ENCODE results near the gene SLC12A7.
"Not testable (repeated sequence)": the region's sequence is repeated elsewhere in the genome, so short reads cannot be mapped to it uniquely, and the experiment has no call there.

Gene SLC12A7

GRCh38 chr5:1003296-1003937 lies 108.4 kb downstream of the SLC12A7 start:
- H3K4me3 ChIP-seq (replicated peaks; ENCODE audit: low read depth, low read length) = no peak overlapping the region
- DNase-seq (ENCODE audit: low read depth) = no peak
- TF ChIP-seq, protein P1, sequence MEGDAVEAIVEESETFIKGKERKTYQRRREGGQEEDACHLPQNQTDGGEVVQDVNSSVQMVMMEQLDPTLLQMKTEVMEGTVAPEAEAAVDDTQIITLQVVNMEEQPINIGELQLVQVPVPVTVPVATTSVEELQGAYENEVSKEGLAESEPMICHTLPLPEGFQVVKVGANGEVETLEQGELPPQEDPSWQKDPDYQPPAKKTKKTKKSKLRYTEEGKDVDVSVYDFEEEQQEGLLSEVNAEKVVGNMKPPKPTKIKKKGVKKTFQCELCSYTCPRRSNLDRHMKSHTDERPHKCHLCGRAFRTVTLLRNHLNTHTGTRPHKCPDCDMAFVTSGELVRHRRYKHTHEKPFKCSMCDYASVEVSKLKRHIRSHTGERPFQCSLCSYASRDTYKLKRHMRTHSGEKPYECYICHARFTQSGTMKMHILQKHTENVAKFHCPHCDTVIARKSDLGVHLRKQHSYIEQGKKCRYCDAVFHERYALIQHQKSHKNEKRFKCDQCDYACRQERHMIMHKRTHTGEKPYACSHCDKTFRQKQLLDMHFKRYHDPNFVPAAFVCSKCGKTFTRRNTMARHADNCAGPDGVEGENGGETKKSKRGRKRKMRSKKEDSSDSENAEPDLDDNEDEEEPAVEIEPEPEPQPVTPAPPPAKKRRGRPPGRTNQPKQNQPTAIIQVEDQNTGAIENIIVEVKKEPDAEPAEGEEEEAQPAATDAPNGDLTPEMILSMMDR (IDR thresholded peaks at IDR 0.05; ENCODE audit: low read length, missing control alignments) = no peak

DNA sequence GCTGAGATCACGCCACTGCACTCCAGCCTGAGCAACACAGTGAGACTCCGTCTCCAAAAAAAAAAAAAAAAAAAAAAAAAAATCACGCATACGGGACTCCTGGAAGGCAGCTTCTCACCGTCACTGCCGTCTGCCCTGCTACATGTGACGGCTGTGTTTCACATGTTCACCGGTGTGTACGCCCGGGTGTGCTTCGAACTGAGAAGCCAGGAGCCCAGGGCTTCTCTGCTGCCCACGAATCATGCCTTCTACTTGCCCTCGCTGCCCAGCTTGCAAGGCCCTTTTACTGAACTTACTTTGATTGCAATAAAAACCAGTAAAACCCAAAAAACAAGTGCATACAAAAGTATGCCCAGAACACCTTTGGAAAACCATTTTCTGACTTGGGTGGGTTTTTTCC lies 109.0 kb downstream of the SLC12A7 start:
- TF ChIP-seq, protein P1 (IDR thresholded peaks at IDR 0.05; ENCODE audit: low read length, missing control alignments) = no peak
- DNase-seq (ENCODE audit: low read depth) = no peak
- H3K4me3 ChIP-seq (replicated peaks; ENCODE audit: low read depth, low read length) = no peak overlapping the region

DNA sequence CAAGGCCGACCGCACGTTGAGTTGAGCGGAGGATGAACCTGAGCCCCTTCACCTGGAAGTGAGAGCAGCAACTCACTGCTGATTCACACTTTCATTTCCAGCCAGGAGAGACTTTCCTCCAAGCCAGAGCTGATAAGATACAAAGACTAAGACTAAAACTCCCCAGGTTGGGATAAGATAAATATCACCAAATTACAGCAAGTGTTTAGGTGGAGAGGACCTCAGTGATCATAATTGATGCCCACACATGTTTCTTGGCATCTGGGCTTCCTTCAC lies 109.7 kb downstream of the SLC12A7 start:
- TF ChIP-seq, protein P1 (IDR thresholded peaks at IDR 0.05; ENCODE audit: low read length, missing control alignments) = no peak
- no peak overlapping the region for H3K4me3 ChIP-seq (replicated peaks; ENCODE audit: low read depth, low read length)
- DNase-seq (ENCODE audit: low read depth) = no peak

GRCh38 chr5:1001406-1002270 lies 110.2 kb downstream of the SLC12A7 start:
- H3K4me3 ChIP-seq (replicated peaks; ENCODE audit: low read depth, low read length) = no peak overlapping the region
- DNase-seq (ENCODE audit: low read depth) = no peak
- TF ChIP-seq, protein P1 (IDR thresholded peaks at IDR 0.05; ENCODE audit: low read length, missing control alignments) = no peak

DNA sequence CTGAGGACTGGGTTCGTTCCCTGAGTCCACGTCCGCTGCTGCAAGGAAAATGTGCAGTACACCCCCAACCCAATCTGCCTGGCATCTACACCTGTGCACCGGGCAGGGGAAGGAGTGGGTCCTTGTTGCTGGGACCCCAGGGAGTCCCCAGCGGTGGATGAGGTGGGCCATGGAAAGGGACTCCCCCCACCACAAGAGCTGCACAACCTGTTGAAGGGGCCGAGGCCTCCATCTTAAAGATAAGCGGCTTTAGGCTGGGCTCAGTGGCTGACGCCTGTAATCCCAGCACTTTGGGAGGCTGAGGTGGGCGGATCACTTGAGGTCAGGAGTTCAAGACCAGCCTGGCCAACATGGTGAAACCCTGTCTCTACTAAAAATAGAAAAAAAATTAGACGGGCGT lies 111.0 kb downstream of the SLC12A7 start:
- not testable (repeated sequence) for H3K4me3 ChIP-seq (replicated peaks; ENCODE audit: low read depth, low read length); DNase-seq (ENCODE audit: low read depth)
